HS-5 (cell line): ENCODE measurements around the gene PRKCE.
A peak's percentile ranks its signal among the peaks of the same experiment; 100 is the strongest.

ENCODE experiments used
- DNase-seq: peaks from one replicate; pipeline ENCODE4 v3.0.0-alpha.2; 2012; ENCODE audit warnings: low read depth

PRKCE gene

GRCh38 chr2:45631955-45632354 lies 19.5 kb upstream of the PRKCE start:
- no peak for DNase-seq

GRCh38 chr2:45634223-45634622 lies 17.3 kb upstream of the PRKCE start:
- no peak for DNase-seq

GRCh38 chr2:45636008-45636407 lies 15.5 kb upstream of the PRKCE start:
- no peak for DNase-seq

GRCh38 chr2:45637440-45637839 lies 14.0 kb upstream of the PRKCE start:
- DNase-seq: no peak

- DNase-seq: no peak
Observed at GRCh38 chr2:45640576-45640975, 10.9 kb upstream of the PRKCE start.

GRCh38 chr2:45643095-45643494 lies 8.4 kb upstream of the PRKCE start:
- DNase-seq: no peak

- DNase-seq: no peak
Observed at GRCh38 chr2:45643543-45644542, 7.6 kb upstream of the PRKCE start.

- no peak for DNase-seq
Observed at GRCh38 chr2:45646289-45646688, 5.2 kb upstream of the PRKCE start.

- no peak for DNase-seq
Observed at GRCh38 chr2:45647356-45647755, 4.1 kb upstream of the PRKCE start.

- DNase-seq: no peak
Observed at GRCh38 chr2:45647986-45648520, 3.4 kb upstream of the PRKCE start.

GRCh38 chr2:45648636-45649035 lies 2.8 kb upstream of the PRKCE start:
- DNase-seq: no peak

GRCh38 chr2:45649462-45649857 lies 2.0 kb upstream of the PRKCE start:
- DNase-seq: no peak

GRCh38 chr2:45649858-45650811 lies 1.3 kb upstream of the PRKCE start:
- DNase-seq: no peak

GRCh38 chr2:45650851-45651414 lies 542 bp upstream of the PRKCE start:
- peak; percentile 75 for DNase-seq

GRCh38 chr2:45652090-45653031 lies 886 bp downstream of the PRKCE start:
- DNase-seq: no peak

GRCh38 chr2:45653122-45653913 lies 1.8 kb downstream of the PRKCE start:
- DNase-seq: no peak

GRCh38 chr2:45654250-45654649 lies 2.8 kb downstream of the PRKCE start:
- no peak for DNase-seq

GRCh38 chr2:45661828-45662227 lies 10.4 kb downstream of the PRKCE start:
- no peak for DNase-seq

- DNase-seq: no peak
Observed at GRCh38 chr2:45664635-45665261, 13.3 kb downstream of the PRKCE start.

- DNase-seq: no peak
Observed at GRCh38 chr2:45668509-45668908, 17.0 kb downstream of the PRKCE start.
